Muscle of arm (tissue), 12 donors: ENCODE results near the gene BUD23. TPM values are rescaled to one million over a fixed set of nuclear protein-coding genes. Genes with fewer than 3 reads are reported as not detected.
A peak's percentile ranks its signal among the peaks of the same experiment; 100 is the strongest.
"Not testable (repeated sequence)": the region's sequence is repeated elsewhere in the genome, so short reads cannot be mapped to it uniquely, and the experiment has no call there.

Experiments used
- DNase-seq: peaks from one replicate; pipeline ENCODE4 v3.0.0-alpha.2; 2013
- polyA plus RNA-seq, 12 donors: library from polyadenylated mRNA; unstranded; fragments of 120-200 nt; gene quantifications; one replicate each; pipeline ENCODE4 v1.2.1, GENCODE V29; 2013; ENCODE audit not compliant: insufficient read length in 12 of 12

Gene BUD23
- polyA plus RNA-seq, 12 donors, result 44.7 to 83.4 (median 68.9) TPM; not detected in 1

- DNase-seq, result no peak
These were observed 16.1 kb downstream of the BUD23 start for GRCh38 chr7:73699370-73700068.

- no peak for DNase-seq
These were observed 16.6 kb downstream of the BUD23 start for GRCh38 chr7:73700069-73700423.

GRCh38 chr7:73700581-73701134 lies 17.3 kb downstream of the BUD23 start:
- DNase-seq, result no peak

- no peak for DNase-seq
These were observed 18.1 kb downstream of the BUD23 start for GRCh38 chr7:73701357-73701995.

- DNase-seq, result no peak
These were observed 18.8 kb downstream of the BUD23 start for GRCh38 chr7:73702226-73702625.

- no peak for DNase-seq
These were observed 19.3 kb downstream of the BUD23 start for GRCh38 chr7:73702665-73703064.

GRCh38 chr7:73703225-73703624 lies 19.8 kb downstream of the BUD23 start:
- no peak for DNase-seq

- DNase-seq, result peak; percentile 78
These were observed 20.6 kb downstream of the BUD23 start for GRCh38 chr7:73703757-73704639.

GRCh38 chr7:73704640-73705550 lies 21.5 kb downstream of the BUD23 start:
- no peak for DNase-seq

GRCh38 chr7:73705551-73705920 lies 22.1 kb downstream of the BUD23 start:
- no peak for DNase-seq

- DNase-seq, result no peak
These were observed 23.0 kb downstream of the BUD23 start for GRCh38 chr7:73706126-73707044.

- no peak for DNase-seq
These were observed 23.7 kb downstream of the BUD23 start for GRCh38 chr7:73707045-73707631.

- no peak for DNase-seq
These were observed 25.7 kb downstream of the BUD23 start for GRCh38 chr7:73708961-73709549.

GRCh38 chr7:73712773-73713172 lies 29.4 kb downstream of the BUD23 start:
- DNase-seq, result no peak

- DNase-seq, result not testable (repeated sequence)
These were observed 29.9 kb downstream of the BUD23 start for GRCh38 chr7:73713319-73713718.

- DNase-seq, result peak; percentile 57
These were observed 32.4 kb downstream of the BUD23 start for GRCh38 chr7:73715648-73716317.

- DNase-seq, result no peak
These were observed 33.0 kb downstream of the BUD23 start for GRCh38 chr7:73716318-73716890.
